SK-N-MC (cell line): ENCODE results near the gene ACADL.

Experiments
- EZH2 ChIP-seq: fragments of 200-600 bp; sonication (generic); IDR thresholded peaks from one replicate; pipeline ENCODE4 v1.6.1; 2017; ENCODE audit warnings: antibody characterized with exemption
- FOXP2 ChIP-seq: optimal IDR thresholded peaks from 2 replicates; pipeline ENCODE3; 2011; ENCODE audit warnings: mild to moderate bottlenecking, moderate library complexity; ENCODE audit not compliant: insufficient read depth; ENCODE audit errors: extremely low read length, control extremely low read depth
- POLR2AphosphoS5 ChIP-seq: IDR thresholded peaks from 2 replicates; pipeline ENCODE4 v1.6.1; 2012; ENCODE audit warnings: mild to moderate bottlenecking, low read depth, low read length, borderline replicate concordance

DNA sequence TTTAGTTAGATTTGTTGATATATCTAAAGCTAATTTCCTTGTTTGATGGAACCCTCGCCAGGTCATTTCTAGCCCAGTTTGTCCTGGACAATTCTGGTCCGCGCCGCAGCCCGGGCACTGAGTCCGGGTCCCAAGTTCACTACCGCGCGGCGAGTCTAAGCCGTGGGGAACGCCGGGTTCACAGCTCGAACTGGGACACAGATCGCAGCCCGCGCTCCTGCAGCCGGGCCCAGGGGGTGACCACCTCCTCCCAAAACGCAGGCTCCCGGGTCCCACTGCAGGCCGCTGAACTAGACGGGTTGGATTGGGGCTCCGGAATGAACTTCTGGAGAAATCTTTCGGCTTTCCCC lies 681 bp downstream of the ACADL start:
- TF ChIP-seq POLR2AphosphoS5 (no peak), EZH2 (no peak), FOXP2 (no peak)
